Occipital lobe (tissue), 2 donors: ENCODE results near the gene MEIS1. TPM values are rescaled to one million over a fixed set of nuclear protein-coding genes. Genes with fewer than 3 reads are reported as not detected.
"Not testable (repeated sequence)": the region's sequence is repeated elsewhere in the genome, so short reads cannot be mapped to it uniquely, and the experiment has no call there.

Experiments used
- DNase-seq: peaks from one replicate; lab custom pipeline; 2025; lab: John Stamatoyannopoulos, UW
- total RNA-seq: library from RNA; depleted of rRNA; stranded (reverse); fragments of >200 nt; gene quantifications from one replicate; pipeline ENCODE4 v1.2.3, GENCODE V29; 2014

Gene MEIS1
- 20.7 TPM for total RNA-seq

- DNase-seq = peak; percentile 92
Observed at GRCh38 chr2:66434679-66435548, at the start of gene MEIS1. Gene MEIS1 (plus strand): TSS chr2:66435125. CDS start chr2:66435857, 732 bp downstream.

- no peak for DNase-seq
Observed at GRCh38 chr2:66387016-66387753, 47.7 kb upstream of the MEIS1 start.

DNA sequence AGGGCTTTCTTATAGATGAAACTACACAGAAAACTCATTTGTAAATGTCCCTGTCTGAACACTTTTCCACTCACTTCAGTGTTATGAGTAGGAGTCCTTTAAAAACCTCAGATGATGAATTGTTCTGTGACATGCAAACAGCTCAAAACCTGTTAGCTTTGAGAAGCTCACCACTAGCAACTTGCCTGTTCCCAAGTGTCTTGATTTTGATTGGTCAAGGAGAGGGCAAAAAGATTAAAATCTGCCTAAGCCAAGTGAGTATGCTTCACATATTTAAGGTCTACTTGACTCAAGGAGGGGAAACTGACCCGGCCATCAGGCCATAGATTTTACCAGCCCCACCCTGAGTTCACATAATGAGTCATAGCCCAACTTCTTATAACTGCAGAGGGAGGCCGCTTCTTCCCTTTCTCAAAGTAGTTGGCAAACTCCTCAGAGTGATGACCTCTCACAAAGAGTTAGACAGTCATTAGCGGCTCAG, 45.2 kb upstream of the MEIS1 start:
- DNase-seq = no peak

DNA sequence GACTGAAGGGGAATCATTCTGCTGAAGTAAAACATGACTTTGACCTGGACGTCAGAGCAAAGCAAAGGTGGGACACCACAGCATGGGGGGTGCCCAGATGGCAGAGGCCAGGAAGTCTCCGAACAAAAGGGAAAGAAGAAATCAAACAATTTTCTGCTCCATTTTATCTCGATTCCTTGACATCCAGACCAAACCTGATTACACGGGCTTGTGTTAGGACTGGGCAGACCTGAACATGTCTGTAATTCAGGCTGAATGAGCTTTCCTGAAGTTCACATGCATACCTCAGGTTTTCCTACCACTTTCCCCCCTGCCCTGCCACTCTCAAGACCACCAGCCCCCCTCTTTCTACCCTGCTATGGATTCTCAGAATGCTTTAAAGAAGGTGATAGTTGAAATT, 44.8 kb upstream of the MEIS1 start:
- no peak for DNase-seq

DNA sequence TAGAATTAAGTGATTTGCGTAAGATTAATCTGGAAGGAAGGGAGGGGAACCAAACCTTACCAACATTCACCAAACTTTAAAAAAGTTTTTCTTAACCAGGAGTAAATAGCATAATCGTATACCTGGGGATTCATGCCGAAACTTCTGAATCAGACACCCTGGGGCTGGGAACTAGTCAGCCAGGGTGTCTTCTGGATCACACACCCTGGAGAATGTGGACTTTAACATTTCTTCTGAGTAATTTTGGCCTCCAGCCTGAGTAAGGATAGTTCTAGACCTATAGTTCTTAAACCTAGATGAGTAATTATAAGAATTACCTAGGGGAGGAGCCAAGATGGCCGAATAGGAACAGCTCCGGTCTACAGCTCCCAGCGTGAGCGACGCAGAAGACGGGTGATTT, 44.1 kb upstream of the MEIS1 start:
- DNase-seq = no peak

GRCh38 chr2:66391240-66391639, 43.7 kb upstream of the MEIS1 start:
- DNase-seq = not testable (repeated sequence)

GRCh38 chr2:66405473-66405872, 29.5 kb upstream of the MEIS1 start:
- no peak for DNase-seq

DNA sequence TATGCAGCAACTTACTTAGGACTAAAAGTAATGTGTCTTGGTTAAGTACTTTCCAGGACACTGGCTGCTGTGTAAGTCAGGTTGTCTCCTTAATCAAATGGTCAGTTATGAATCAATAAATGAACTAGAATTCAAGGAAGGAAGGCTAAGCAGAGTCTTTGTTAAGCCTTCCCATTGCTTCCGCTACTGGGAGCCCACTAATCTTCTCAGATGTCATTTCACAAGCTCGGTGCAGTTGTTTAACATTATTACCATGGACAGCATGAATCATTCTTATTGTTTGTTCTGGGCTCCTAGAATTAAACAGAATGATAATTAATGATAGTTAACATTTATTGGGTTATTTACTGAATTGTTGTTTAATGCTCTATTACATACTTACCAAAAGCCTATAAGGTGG, 26.0 kb upstream of the MEIS1 start:
- no peak for DNase-seq

DNA sequence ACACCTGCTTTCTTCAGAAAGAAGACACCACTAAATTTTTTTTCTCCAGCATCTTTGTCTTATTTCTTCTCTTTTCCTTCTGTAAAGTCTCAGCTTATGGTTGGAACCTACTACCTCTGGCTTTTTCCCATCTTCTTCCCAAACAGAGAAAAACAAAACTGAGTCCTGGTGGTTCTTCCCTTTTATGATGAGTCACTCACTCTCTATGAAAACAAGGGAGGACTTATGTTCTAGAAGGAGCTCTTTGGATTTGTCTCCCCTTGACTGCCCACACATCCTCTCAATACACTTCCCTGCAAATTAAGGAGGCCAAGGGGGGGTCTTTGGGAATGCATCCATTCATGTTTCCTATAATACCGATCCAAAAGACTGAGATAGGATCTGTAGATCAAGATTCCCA, 22.1 kb upstream of the MEIS1 start:
- no peak for DNase-seq

GRCh38 chr2:66414896-66415295, 20.0 kb upstream of the MEIS1 start:
- no peak for DNase-seq

GRCh38 chr2:66418381-66418780, 16.5 kb upstream of the MEIS1 start:
- no peak for DNase-seq

- DNase-seq = no peak
Observed at GRCh38 chr2:66421612-66422011, 13.3 kb upstream of the MEIS1 start.

DNA sequence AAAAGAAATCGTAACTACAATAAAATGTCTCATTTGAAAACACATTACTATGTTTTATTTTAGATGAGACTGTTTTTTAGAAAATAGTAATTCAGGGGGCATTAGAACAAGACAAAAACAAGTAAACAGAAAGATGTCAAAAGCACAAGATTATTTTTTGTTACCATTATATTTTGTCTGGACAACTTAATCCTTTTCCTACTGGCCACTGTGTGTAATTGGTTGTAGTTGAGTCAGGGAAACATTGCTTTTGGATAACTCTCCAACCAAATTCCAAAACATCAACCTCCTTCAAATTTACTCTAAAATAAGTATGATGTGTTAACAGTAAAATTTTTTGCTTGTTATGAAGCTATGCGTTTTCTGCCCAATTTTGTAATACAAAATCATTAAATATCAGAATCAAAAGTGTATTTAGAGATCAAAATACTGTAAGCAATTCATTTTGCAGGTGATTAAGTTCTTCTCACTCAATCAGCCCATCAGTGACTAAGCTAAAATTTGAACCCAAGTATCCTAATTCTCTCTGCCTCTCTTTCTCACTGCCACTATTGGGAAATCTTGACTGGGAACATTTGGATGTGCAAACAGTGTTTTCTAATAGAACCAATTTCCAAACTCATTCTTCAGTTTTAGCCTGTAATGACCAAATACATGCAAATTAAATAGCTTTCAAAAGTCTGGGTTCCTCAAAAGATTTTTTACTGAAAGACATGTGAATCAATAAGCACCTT, 11.4 kb upstream of the MEIS1 start:
- no peak for DNase-seq

DNA sequence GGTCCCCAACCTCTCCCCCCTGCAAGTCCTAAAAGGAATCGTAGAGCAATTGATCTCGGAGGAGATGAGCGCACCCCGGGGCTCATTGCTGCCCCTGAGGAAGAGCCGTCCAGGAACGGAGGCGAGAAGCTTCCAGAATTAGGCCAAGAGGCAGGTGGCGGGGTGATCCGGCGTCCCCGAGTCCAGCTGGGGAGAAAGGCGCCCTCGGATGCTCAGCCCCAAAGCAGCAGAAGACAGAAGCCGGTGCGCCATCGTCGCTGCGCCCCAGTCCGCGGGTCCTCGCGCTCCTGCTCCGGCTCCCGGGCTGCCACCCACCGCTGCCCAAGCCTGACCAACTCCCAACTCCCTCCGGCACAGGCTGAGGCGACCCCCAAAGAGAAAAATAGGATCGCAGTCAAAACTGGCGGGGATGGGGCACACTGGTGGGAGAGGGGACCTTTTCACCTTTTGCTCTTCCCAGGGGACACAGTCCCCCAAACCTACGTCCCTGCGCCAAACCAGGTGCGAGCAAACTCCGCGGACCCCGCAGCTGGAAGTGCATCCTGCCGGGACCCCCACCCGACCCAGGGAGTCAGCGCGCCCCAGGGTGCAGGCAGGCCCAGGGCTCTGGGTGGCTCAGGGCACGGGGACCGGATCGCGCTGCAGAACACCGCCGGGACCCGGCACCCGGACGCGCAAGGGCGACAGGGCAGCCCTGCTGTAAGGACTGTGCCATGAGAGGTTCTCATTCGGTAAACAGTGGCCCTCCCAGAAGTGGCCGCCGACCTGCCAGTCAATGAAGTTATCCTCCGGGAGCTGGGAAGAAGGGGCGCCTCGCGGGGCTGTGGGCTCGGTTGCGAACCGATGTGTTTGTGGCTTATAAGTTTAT, 8.4 kb upstream of the MEIS1 start:
- DNase-seq = no peak

DNA sequence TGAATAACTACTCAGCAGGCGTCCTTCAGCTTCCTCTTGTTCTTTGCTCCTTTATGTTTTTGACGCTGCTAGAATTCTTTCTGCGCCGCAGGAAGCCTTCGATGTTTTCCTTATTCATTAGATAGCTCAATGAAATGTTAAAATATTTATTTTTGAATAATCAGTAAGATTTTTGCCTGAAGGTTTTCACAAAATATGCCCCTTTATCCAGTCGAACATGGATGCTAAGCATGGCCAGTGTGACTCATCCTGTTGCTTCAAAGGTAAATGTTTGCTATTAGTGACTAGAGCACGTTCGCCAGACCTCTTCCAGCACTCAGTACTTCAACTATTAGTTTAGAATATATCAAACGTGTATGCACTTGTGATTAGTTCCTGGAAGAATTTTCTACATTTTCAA, 7.6 kb upstream of the MEIS1 start:
- DNase-seq = no peak

- no peak for DNase-seq
Observed at GRCh38 chr2:66428986-66429612, 5.8 kb upstream of the MEIS1 start.

DNA sequence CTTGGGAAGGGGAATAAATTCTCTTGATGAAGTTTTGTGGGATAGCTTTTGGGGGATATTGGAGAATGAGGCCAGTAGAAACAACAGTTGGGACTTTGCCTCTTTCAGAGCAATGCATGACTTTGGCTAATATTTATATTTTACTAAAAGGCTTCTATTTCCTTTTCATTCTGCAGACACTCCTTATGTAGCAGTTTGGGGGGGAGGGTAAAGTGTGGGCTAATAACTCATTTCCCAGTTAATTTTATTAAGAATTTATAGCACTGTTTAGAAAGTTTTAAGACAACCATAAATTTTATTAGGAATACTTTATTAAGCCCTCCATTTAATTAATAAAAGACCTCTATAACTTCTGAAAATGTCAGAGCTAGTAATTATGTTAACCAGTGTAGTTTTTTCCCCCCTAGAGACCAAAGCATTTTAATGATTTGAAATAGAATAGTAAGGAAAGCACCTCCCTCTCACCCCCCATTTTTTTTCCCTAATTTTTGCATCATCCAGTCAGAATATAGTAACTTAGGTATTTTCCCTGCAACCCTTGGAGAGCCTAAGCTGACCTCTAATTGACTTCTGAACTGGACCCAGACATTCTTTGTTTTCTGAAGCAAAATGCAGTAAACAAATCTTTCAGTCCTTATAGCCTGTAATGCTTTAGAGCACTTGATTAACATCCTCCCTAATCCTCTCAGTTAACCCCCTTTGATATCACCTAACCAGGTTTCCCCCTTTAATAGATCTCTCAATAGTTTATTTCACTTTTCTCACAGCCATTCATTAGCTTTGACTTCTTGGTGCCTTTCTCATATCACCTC, 5.0 kb upstream of the MEIS1 start:
- no peak for DNase-seq

- no peak for DNase-seq
Observed at GRCh38 chr2:66430505-66431273, 4.2 kb upstream of the MEIS1 start.

DNA sequence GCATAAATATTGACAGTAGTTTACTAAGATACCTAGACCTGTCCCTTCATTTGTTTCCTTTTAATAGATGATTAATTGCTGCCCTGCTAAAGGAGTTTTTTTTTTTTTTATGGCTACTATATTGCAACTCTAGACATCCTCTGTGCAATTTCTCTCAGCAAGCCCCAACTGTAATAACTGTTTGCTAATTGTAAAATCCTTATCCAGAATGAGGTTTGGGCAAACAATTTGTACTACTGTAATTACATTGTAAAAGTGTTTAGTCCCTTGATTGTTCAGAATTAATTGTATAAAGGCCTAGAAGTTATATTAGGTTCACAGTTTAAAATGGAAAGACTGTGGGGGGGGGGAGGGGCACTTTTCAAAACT, 3.7 kb upstream of the MEIS1 start:
- no peak for DNase-seq
